ENCODE data around the gene FRK.
"Not testable (repeated sequence)": the region's sequence is repeated elsewhere in the genome, so short reads cannot be mapped to it uniquely, and the experiment has no call there.

Gene FRK

GRCh38 chr6:115888687-115889470, 171.8 kb downstream of the FRK start:
- DNase-seq (ENCODE audit: low read depth in 2 of 2) = not testable (repeated sequence)

GRCh38 chr6:115887891-115888290, 172.8 kb downstream of the FRK start:
- no peak for DNase-seq (ENCODE audit: low read depth in 2 of 2)

GRCh38 chr6:115885636-115886366, 174.9 kb downstream of the FRK start:
- no peak for DNase-seq (ENCODE audit: low read depth in 2 of 2)

DNA sequence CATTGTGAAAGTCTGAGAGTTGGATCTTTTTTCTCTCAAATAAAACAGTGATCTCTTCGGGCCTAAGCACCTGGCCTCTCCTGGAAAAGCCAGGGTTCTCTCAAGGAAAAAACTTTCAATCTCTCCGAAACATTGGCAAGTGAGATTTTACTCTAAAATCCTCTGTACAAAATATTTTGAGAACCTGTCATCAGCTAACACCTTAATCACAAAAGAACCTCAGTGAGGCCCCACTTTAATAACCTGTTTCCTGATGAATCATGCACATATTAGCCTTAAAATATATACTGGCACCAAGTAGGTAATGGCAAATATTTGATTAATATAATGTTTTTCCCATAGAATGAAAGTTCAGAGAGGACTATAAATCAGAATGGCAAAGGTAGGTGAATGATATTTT, 177.9 kb downstream of the FRK start:
- no peak for DNase-seq (ENCODE audit: low read depth in 2 of 2)

GRCh38 chr6:115882174-115882573, 178.5 kb downstream of the FRK start:
- DNase-seq (ENCODE audit: low read depth in 2 of 2) = no peak
